Tongue (tissue), 2 donors: ENCODE results near the gene CFI. TPM values are rescaled to one million over a fixed set of nuclear protein-coding genes. Genes with fewer than 3 reads are reported as not detected.
A peak's percentile ranks its signal among the peaks of the same experiment; 100 is the strongest.

ENCODE experiments used
- DNase-seq: peaks from one replicate; pipeline ENCODE4 v3.0.0-alpha.2; 2015
- total RNA-seq: library from RNA; depleted of rRNA; stranded (reverse); fragments of >200 nt; gene quantifications from one replicate; pipeline ENCODE4 v1.2.3, GENCODE V29; 2014

The CFI gene
- 11.8 TPM for total RNA-seq

GRCh38 chr4:109801895-109802319 is at the start of gene CFI:
Gene CFI, minus strand, starts transcription at chr4:109801999. Its CDS starts 28 bp downstream, at chr4:109801971.
- DNase-seq: peak; percentile 45

GRCh38 chr4:109850601-109851000 is 48.8 kb upstream of the CFI start:
- DNase-seq: no peak

GRCh38 chr4:109848501-109848900 is 46.7 kb upstream of the CFI start:
- DNase-seq: no peak

GRCh38 chr4:109847896-109848442 is 46.2 kb upstream of the CFI start, which contains the start of gene LRIT3:
Gene LRIT3, plus strand, starts transcription at chr4:109848107. Its CDS starts 95 bp downstream, at chr4:109848202.
- no peak for DNase-seq

GRCh38 chr4:109846395-109847098 is 44.7 kb upstream of the CFI start:
- no peak for DNase-seq

- no peak for DNase-seq
Measured at GRCh38 chr4:109836985-109837384, 35.2 kb upstream of the CFI start.

- DNase-seq: no peak
Measured at GRCh38 chr4:109833756-109834155, 32.0 kb upstream of the CFI start.

GRCh38 chr4:109827672-109828071 is 25.9 kb upstream of the CFI start, which contains the start of gene RRH:
Gene RRH, plus strand, starts transcription at chr4:109827972. Its CDS starts 56 bp downstream, at chr4:109828028.
- no peak for DNase-seq

- DNase-seq: peak; percentile 24
Measured at GRCh38 chr4:109826719-109827118, 24.9 kb upstream of the CFI start.

- no peak for DNase-seq
Measured at GRCh38 chr4:109821185-109821584, 19.4 kb upstream of the CFI start.

GRCh38 chr4:109820563-109820962 is 18.8 kb upstream of the CFI start:
- no peak for DNase-seq

- no peak for DNase-seq
Measured at GRCh38 chr4:109818268-109818667, 16.5 kb upstream of the CFI start.

GRCh38 chr4:109816894-109817293 is 15.1 kb upstream of the CFI start:
- DNase-seq: no peak

GRCh38 chr4:109816082-109816442 is 14.3 kb upstream of the CFI start:
- DNase-seq: no peak

- DNase-seq: peak; percentile 97
Measured at GRCh38 chr4:109815151-109816081, 13.6 kb upstream of the CFI start, which contains the start of gene GAR1. Gene GAR1, plus strand, starts transcription at chr4:109815762. Its CDS starts 403 bp downstream, at chr4:109816165.

GRCh38 chr4:109811707-109812106 is 9.9 kb upstream of the CFI start:
- no peak for DNase-seq

- DNase-seq: no peak
Measured at GRCh38 chr4:109810552-109811387, 9.0 kb upstream of the CFI start.

- DNase-seq: no peak
Measured at GRCh38 chr4:109809655-109810054, 7.9 kb upstream of the CFI start.

GRCh38 chr4:109803924-109804571 is 2.2 kb upstream of the CFI start:
- DNase-seq: peak; percentile 56

GRCh38 chr4:109801099-109801789 is 555 bp downstream of the CFI start:
- no peak for DNase-seq

- DNase-seq: no peak
Measured at GRCh38 chr4:109798866-109799265, 2.9 kb downstream of the CFI start.
